Erythroblast (primary cell): ENCODE measurements around the gene SAC3D1.

ENCODE experiments used
- GATA1 ChIP-seq: IDR thresholded peaks from 2 replicates; pipeline ENCODE4 v1.6.1; 2011; ENCODE audit warnings: low read depth, mild to moderate bottlenecking, control low read depth, low read length, moderate library complexity
- POLR2A ChIP-seq: IDR thresholded peaks from 2 replicates; pipeline ENCODE4 v1.6.1; 2011; ENCODE audit warnings: mild to moderate bottlenecking, low read length

DNA sequence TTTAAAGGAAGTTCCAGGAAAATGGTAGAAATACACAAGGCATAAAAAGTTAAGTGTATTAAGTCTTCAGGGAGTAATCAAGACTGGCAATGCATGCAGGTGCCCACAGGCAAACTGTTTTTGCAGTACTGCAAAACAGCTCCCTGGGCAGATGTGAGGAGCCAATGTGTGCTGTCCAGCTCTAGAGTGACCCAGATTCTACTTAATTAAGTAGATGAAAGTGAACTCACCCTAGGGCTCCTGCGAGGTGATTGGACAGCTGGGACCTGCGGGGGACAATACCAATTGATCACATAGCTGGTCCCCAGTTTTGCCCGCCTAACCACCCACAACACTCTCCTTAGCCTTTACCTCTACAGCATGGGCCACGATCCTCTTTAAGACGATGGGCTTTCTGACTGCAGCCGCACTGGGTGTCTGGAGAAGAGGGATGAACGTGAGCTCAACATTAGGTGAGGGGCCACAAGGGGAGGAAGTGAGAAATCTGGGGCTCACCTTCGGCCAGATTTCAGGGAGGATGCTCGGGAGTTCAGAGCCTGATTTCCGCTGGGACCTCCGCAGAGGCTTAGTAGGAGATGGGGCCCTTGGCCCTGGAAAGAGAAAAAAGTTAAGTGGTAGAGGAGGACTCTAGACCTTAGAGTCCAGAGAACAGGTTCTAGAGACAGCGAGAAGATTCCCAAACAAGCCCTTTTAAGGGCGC lies 42.3 kb downstream of the SAC3D1 start:
- no peak for TF ChIP-seq POLR2A
- TF ChIP-seq GATA1, result no peak
